ENCODE results near the gene ZHX3. TPM values are rescaled to one million over a fixed set of nuclear protein-coding genes. Genes with fewer than 3 reads are reported as not detected.

Gene ZHX3
- total and polyA plus RNA-seq, 2 of the 13 experiments (the other 11 are each of a cell fraction or from before 2014, with no cell fraction given), result 8.4 to 11.7 TPM

GRCh38 chr20:41228858-41229257, 88.7 kb downstream of the ZHX3 start:
- Histone ChIP-seq H3K36me3 (replicated peaks in 1 of 2; ENCODE audit: control insufficient read depth in 1 of 2, insufficient read depth in 2 of 2, low read length in 2 of 2) (no peaks in the 10 kb centered on the region), H3K9me3 (ENCODE audit: low read length) (no peaks in the 10 kb centered on the region), H3K79me2 (ENCODE audit: insufficient read depth, low read length) (no peaks in the 10 kb centered on the region), H3K27ac (ENCODE audit: extremely low read length, insufficient read depth, low read length) (no peak overlapping the region), H3K9ac (ENCODE audit: insufficient read depth, low read depth, low read length) (no peak overlapping the region), H3K4me2 (ENCODE audit: low read depth, low read length) (no peak overlapping the region), H3K4me3 (replicated peaks in 1 of 3; ENCODE audit: insufficient read depth in 1 of 3, low read depth in 2 of 3, low read length in 3 of 3) (no peak overlapping the region), H2AFZ (ENCODE audit: low read length) (no peak overlapping the region), H3K27me3 (ENCODE audit: control insufficient read depth in 1 of 2, insufficient read depth in 2 of 2, low read length in 2 of 2) (no peaks in the 10 kb centered on the region), H3K4me1 (ENCODE audit: insufficient read depth, low read length) (peaks cover 21% of the 10 kb centered on the region), H4K20me1 (ENCODE audit: insufficient read depth, low read length) (no peaks in the 10 kb centered on the region)
- DNase-seq (ENCODE audit: low spot score) (no peak), ATAC-seq (no peak), FAIRE-seq (no peak)
- in situ Hi-C loops (cut with HindIII; ENCODE audit: extremely low pct_ligation_motif_present, low pct_unique_long_range_greater_than_20kb), result no loop called here
- intact Hi-C loops (cut with micrococcal nuclease; ENCODE audit: unreplicated experiment), result no loop called here
- BruUV-seq (replicated peaks), result no TSS peak
- POLR2A ChIA-PET, result no interaction called here
- CTCF ChIA-PET (ENCODE audit: low intra/inter-chr PET ratio, low total read pairs), result no interaction called here
- TF ChIP-seq ZNF34 (CRISPR knock-in tag; IDR thresholded peaks at IDR 0.05; ENCODE audit: borderline replicate concordance), result no peak
- no peak for TF ChIP-seq MATR3 (CRISPR knock-in tag; IDR thresholded peaks at IDR 0.05)
- TF ChIP-seq ADNP (CRISPR knock-in tag; IDR thresholded peaks at IDR 0.05), result no peak
- no peak for TF ChIP-seq NPAS2 (CRISPR knock-in tag; IDR thresholded peaks at IDR 0.05; ENCODE audit: borderline replicate concordance)
- no peak for TF ChIP-seq JUN (CRISPR knock-in tag; IDR thresholded peaks at IDR 0.05)
- TF ChIP-seq KDM2A (CRISPR knock-in tag; IDR thresholded peaks at IDR 0.05; ENCODE audit: borderline replicate concordance, low read depth), result no peak
- TF ChIP-seq, protein P1, sequence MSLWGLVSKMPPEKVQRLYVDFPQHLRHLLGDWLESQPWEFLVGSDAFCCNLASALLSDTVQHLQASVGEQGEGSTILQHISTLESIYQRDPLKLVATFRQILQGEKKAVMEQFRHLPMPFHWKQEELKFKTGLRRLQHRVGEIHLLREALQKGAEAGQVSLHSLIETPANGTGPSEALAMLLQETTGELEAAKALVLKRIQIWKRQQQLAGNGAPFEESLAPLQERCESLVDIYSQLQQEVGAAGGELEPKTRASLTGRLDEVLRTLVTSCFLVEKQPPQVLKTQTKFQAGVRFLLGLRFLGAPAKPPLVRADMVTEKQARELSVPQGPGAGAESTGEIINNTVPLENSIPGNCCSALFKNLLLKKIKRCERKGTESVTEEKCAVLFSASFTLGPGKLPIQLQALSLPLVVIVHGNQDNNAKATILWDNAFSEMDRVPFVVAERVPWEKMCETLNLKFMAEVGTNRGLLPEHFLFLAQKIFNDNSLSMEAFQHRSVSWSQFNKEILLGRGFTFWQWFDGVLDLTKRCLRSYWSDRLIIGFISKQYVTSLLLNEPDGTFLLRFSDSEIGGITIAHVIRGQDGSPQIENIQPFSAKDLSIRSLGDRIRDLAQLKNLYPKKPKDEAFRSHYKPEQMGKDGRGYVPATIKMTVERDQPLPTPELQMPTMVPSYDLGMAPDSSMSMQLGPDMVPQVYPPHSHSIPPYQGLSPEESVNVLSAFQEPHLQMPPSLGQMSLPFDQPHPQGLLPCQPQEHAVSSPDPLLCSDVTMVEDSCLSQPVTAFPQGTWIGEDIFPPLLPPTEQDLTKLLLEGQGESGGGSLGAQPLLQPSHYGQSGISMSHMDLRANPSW (CRISPR knock-in tag; IDR thresholded peaks at IDR 0.05; ENCODE audit: borderline replicate concordance), result no peak
- no peak for TF ChIP-seq SIN3B (IDR thresholded peaks at IDR 0.05; ENCODE audit: low read length)
- no peak for TF ChIP-seq ZKSCAN8 (CRISPR knock-in tag; IDR thresholded peaks at IDR 0.05; ENCODE audit: borderline replicate concordance)
- no peak for TF ChIP-seq CHD4 (IDR thresholded peaks at IDR 0.05; ENCODE audit: borderline replicate concordance, low read length)
- no peak for TF ChIP-seq SOX13 (IDR thresholded peaks at IDR 0.05)
- no peak for TF ChIP-seq SOX13 (CRISPR knock-in tag; conservative IDR thresholded peaks at IDR 0.05 in 1 of 2, IDR thresholded peaks at IDR 0.05 in 1 of 2)
- TF ChIP-seq DZIP1 (CRISPR knock-in tag; IDR thresholded peaks at IDR 0.05), result no peak
- no peak for TF ChIP-seq RAD51 (IDR thresholded peaks at IDR 0.05; ENCODE audit: borderline replicate concordance)
- TF ChIP-seq ZNF225 (CRISPR knock-in tag; IDR thresholded peaks at IDR 0.05), result no peak
- no peak for TF ChIP-seq RORA (CRISPR knock-in tag; IDR thresholded peaks at IDR 0.05)
- TF ChIP-seq, protein P2, sequence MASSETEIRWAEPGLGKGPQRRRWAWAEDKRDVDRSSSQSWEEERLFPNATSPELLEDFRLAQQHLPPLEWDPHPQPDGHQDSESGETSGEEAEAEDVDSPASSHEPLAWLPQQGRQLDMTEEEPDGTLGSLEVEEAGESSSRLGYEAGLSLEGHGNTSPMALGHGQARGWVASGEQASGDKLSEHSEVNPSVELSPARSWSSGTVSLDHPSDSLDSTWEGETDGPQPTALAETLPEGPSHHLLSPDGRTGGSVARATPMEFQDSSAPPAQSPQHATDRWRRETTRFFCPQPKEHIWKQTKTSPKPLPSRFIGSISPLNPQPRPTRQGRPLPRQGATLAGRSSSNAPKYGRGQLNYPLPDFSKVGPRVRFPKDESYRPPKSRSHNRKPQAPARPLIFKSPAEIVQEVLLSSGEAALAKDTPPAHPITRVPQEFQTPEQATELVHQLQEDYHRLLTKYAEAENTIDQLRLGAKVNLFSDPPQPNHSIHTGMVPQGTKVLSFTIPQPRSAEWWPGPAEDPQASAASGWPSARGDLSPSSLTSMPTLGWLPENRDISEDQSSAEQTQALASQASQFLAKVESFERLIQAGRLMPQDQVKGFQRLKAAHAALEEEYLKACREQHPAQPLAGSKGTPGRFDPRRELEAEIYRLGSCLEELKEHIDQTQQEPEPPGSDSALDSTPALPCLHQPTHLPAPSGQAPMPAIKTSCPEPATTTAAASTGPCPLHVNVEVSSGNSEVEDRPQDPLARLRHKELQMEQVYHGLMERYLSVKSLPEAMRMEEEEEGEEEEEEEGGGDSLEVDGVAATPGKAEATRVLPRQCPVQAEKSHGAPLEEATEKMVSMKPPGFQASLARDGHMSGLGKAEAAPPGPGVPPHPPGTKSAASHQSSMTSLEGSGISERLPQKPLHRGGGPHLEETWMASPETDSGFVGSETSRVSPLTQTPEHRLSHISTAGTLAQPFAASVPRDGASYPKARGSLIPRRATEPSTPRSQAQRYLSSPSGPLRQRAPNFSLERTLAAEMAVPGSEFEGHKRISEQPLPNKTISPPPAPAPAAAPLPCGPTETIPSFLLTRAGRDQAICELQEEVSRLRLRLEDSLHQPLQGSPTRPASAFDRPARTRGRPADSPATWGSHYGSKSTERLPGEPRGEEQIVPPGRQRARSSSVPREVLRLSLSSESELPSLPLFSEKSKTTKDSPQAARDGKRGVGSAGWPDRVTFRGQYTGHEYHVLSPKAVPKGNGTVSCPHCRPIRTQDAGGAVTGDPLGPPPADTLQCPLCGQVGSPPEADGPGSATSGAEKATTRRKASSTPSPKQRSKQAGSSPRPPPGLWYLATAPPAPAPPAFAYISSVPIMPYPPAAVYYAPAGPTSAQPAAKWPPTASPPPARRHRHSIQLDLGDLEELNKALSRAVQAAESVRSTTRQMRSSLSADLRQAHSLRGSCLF (CRISPR knock-in tag; IDR thresholded peaks at IDR 0.05; ENCODE audit: borderline replicate concordance), result no peak
